ENCODE measurements around the gene ZNF45.
"Not testable (repeated sequence)": the region's sequence is repeated elsewhere in the genome, so short reads cannot be mapped to it uniquely, and the experiment has no call there.

ZNF45 gene

DNA sequence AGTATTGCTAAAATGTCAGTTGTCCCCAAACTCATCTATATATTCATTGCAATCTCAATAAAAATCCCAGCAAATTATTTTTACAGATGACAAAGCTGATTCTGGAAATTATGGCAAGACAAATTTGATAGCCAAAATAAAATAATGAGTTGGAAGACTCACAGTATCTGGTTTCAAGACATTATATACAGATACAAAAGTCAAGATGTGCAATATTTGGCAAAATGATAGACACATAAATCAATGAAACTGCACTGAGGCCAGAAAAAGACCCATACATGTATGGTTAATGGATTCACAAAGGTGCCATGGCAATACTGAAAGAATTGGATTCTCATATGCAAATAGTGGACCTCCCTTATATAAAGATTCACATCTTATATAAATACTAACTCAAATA is 24.2 kb downstream of the ZNF45 start:
- DNase-seq, result no peak

GRCh38 chr19:43908659-43909058 is 26.4 kb downstream of the ZNF45 start:
- DNase-seq, result no peak

DNA sequence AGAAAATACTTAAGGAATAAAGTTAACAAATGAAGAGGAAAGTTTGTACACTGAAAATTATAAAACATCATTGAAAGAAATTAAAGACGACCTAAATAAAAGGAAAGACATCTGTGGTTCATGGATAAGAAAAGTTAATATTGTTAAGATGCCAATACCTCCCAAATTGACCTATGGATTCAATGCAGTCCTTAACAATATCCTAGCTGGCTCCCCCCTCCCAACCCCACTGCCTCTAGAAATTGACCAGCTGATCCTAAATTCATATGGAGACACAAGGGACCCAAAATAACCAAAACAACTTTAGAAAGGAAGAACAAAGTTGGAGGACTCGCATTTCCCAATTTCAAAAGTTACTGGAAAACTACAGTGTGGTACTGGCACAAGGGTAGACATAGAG is 28.3 kb downstream of the ZNF45 start:
- no peak for DNase-seq

GRCh38 chr19:43905897-43906296 is 29.2 kb downstream of the ZNF45 start:
- no peak for DNase-seq

GRCh38 chr19:43902399-43902798 is 32.7 kb downstream of the ZNF45 start:
- no peak for DNase-seq

- peak; percentile 84 for DNase-seq
Observed at GRCh38 chr19:43901395-43902390, 33.4 kb downstream of the ZNF45 start.

GRCh38 chr19:43895727-43896308 is 39.3 kb downstream of the ZNF45 start:
- DNase-seq, result no peak

GRCh38 chr19:43883864-43884263 is 51.2 kb downstream of the ZNF45 start, which contains the start of gene ZNF404:
Gene ZNF404 (minus strand): TSS chr19:43883964.
- DNase-seq, result no peak

- no peak for DNase-seq
Observed at GRCh38 chr19:43880483-43880882, 54.6 kb downstream of the ZNF45 start.

- DNase-seq, result no peak
Observed at GRCh38 chr19:43872547-43873336, 62.3 kb downstream of the ZNF45 start.

GRCh38 chr19:43866923-43867322 is 68.2 kb downstream of the ZNF45 start:
- DNase-seq, result not testable (repeated sequence)

Measured in femur (tissue), 1 donor.